Neural cell (in vitro differentiated cells): ENCODE results near the gene FOXA3. TPM values are rescaled to one million over a fixed set of nuclear protein-coding genes. Genes with fewer than 3 reads are reported as not detected.

Experiments used
- H2AFZ ChIP-seq: fragments of 200-600, 300-800 bp; sonication (generic), shearing (Covaris generic); 2 replicates; pipeline ENCODE4 v1.6.0; 2014; ENCODE audit warnings: low read depth, mild to moderate bottlenecking, antibody characterized with exemption, low read length, moderate library complexity
- H3F3A ChIP-seq: fragments of 200-600 bp; shearing (Covaris generic); 2 replicates; pipeline ENCODE4 v1.6.1; 2016; ENCODE audit warnings: mild to moderate bottlenecking, moderate library complexity, mixed read lengths, antibody characterized with exemption, low read length; ENCODE audit not compliant: insufficient read depth, poor library complexity, severe bottlenecking
- H3K27ac ChIP-seq: fragments of 200-600, 300-800 bp; sonication (generic), shearing (Covaris generic); 2 replicates; pipeline ENCODE4 v1.5.1; 2014; ENCODE audit warnings: mild to moderate bottlenecking, low read length, moderate library complexity
- H3K27me3 ChIP-seq: fragments of 300-800, 200-600 bp; sonication (generic), shearing (Covaris generic); 2 replicates; pipeline ENCODE4 v1.6.0; 2014; ENCODE audit warnings: mild to moderate bottlenecking, low read depth, low read length, moderate library complexity; ENCODE audit not compliant: insufficient read depth
- H3K36me3 ChIP-seq: fragments of 300-800, 200-600 bp; sonication (generic), shearing (Covaris generic); 2 replicates; pipeline ENCODE4 v1.5.1; 2014; ENCODE audit warnings: mild to moderate bottlenecking, antibody characterized with exemption, low read length, moderate library complexity; ENCODE audit not compliant: insufficient read depth
- H3K4me2 ChIP-seq: fragments of 300-800, 200-600 bp; sonication (generic), shearing (Covaris generic); 2 replicates; pipeline ENCODE4 v1.6.0; 2014; ENCODE audit warnings: mild to moderate bottlenecking, low read length
- H3K4me3 ChIP-seq: fragments of 300-800, 200-600 bp; sonication (generic), shearing (Covaris generic); 2 replicates; pipeline ENCODE4 v1.5.1; 2014; ENCODE audit warnings: mild to moderate bottlenecking, low read length, moderate library complexity
- H3K79me2 ChIP-seq: fragments of 200-600 bp; shearing (Covaris generic); replicated peaks from 2 replicates; pipeline ENCODE4 v1.6.0; 2014; ENCODE audit warnings: mild to moderate bottlenecking, low read length, moderate library complexity; ENCODE audit not compliant: insufficient read depth
- H3K9ac ChIP-seq: fragments of 300-800, 200-600 bp; sonication (generic), shearing (Covaris generic); 2 replicates; pipeline ENCODE4 v1.6.1; 2016; ENCODE audit warnings: mild to moderate bottlenecking, low read length, mixed read lengths
- H3K9me2 ChIP-seq: fragments of 200-600 bp; shearing (Covaris generic); 2 replicates; pipeline ENCODE4 v1.6.1; 2016; ENCODE audit warnings: mild to moderate bottlenecking, low read length, mixed read lengths; ENCODE audit not compliant: insufficient read depth
- H3K9me3 ChIP-seq: fragments of 200-600, 300-800 bp; sonication (generic), shearing (Covaris generic); 2 replicates; pipeline ENCODE4 v1.6.1; 2016; ENCODE audit warnings: mild to moderate bottlenecking, mixed run types, low read length, moderate library complexity, mixed read lengths
- H4K20me1 ChIP-seq: fragments of 200-600 bp; shearing (Covaris generic); 2 replicates; pipeline ENCODE4 v1.6.1; 2016; ENCODE audit warnings: mild to moderate bottlenecking, mixed run types; ENCODE audit not compliant: insufficient read depth
- EP300 ChIP-seq: fragments of 450-650 bp; conservative IDR thresholded peaks from 2 replicates; pipeline ENCODE4 v1.6.1; 2014; ENCODE audit warnings: antibody characterized with exemption, mild to moderate bottlenecking, moderate library complexity; ENCODE audit not compliant: poor library complexity, severe bottlenecking
- EZH2 ChIP-seq: fragments of 200-600, 300-800 bp; shearing (Covaris generic), sonication (generic); IDR thresholded peaks from 2 replicates; pipeline ENCODE4 v1.6.1; 2014; ENCODE audit warnings: antibody characterized with exemption, low read length, borderline replicate concordance, mild to moderate bottlenecking; ENCODE audit not compliant: insufficient read depth, poor library complexity, severe bottlenecking
- MXI1 ChIP-seq: fragments of 450-650 bp; conservative IDR thresholded peaks from 2 replicates; pipeline ENCODE4 v1.6.1; 2014; ENCODE audit warnings: antibody characterized with exemption, mild to moderate bottlenecking; ENCODE audit not compliant: poor library complexity, severe bottlenecking
- POLR2AphosphoS5 ChIP-seq: IDR thresholded peaks from 2 replicates; pipeline ENCODE4 v1.6.1; 2012
- RAD21 ChIP-seq: fragments of 450-650 bp; conservative IDR thresholded peaks from 2 replicates; pipeline ENCODE4 v1.6.1; 2014; ENCODE audit warnings: antibody characterized with exemption, mild to moderate bottlenecking, moderate library complexity
- SMC3 ChIP-seq: fragments of 450-650 bp; conservative IDR thresholded peaks from 2 replicates; pipeline ENCODE4 v1.6.1; 2014; ENCODE audit warnings: antibody characterized with exemption, mild to moderate bottlenecking, moderate library complexity; ENCODE audit not compliant: poor library complexity
- TAF1 ChIP-seq: IDR thresholded peaks from 2 replicates; pipeline ENCODE4 v1.6.1; 2012; ENCODE audit warnings: low read depth
- polyA plus RNA-seq: library from polyadenylated mRNA; depleted of rRNA; stranded (reverse); fragments of >200 nt; gene quantifications from 2 replicates; pipeline ENCODE4 v1.2.3, GENCODE V29; 2014
- TF ChIP-seq, protein P1 (sequence below): IDR thresholded peaks from 2 replicates; pipeline ENCODE4 v1.6.1; 2012; ENCODE audit warnings: borderline replicate concordance
- TF ChIP-seq, protein P2 (sequence below): fragments of 450-650 bp; IDR thresholded peaks from 2 replicates; pipeline ENCODE4 v1.5.1; 2014; ENCODE audit warnings: antibody characterized with exemption, mild to moderate bottlenecking, moderate library complexity; ENCODE audit not compliant: poor library complexity, severe bottlenecking

Gene FOXA3
- polyA plus RNA-seq, 1 donor from 2014 or later = not detected

DNA sequence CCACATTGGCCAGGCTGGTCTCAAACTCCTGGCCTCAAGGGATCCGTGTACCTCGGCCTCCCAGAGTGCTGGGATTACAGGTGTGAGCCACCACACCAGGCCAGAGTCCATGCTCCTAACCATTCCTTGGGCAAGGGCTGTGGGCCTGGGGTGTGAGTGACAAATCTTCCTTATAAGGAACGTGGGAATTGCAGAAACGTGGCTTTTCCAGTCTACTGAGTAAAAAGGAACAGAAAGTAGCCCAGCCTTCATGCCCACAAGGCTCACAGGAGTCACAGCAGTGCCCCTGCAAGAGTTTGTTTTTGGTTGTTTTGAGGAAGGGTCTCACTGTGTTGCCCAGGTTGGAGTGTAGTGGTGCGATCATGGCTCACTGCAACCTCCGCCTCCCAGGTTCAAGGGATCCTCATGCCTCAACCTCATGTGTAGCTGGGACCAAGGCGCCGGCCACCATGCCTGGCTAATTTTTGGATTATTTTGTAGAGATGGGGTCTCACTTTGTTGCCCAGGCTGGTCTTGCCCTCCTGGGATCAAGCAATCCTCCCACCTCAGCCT, 33.2 kb downstream of the FOXA3 start:
- H3K9me2 ChIP-seq = no peaks in the 10 kb centered on the region
- H3K27me3 ChIP-seq = no peaks in the 10 kb centered on the region
- no peak overlapping the region for H3K4me2 ChIP-seq
- H3K79me2 ChIP-seq = no peaks in the 10 kb centered on the region
- no peak overlapping the region for H3K4me3 ChIP-seq
- no peak overlapping the region for H2AFZ ChIP-seq
- no peaks in the 10 kb centered on the region for H3K36me3 ChIP-seq
- no peaks in the 10 kb centered on the region for H3F3A ChIP-seq
- no peak overlapping the region for H3K9ac ChIP-seq
- no peaks in the 10 kb centered on the region for H4K20me1 ChIP-seq
- no peak overlapping the region for H3K27ac ChIP-seq
- no peaks in the 10 kb centered on the region for H3K9me3 ChIP-seq
- no peak for TF ChIP-seq EP300
- TF ChIP-seq, protein P1, sequence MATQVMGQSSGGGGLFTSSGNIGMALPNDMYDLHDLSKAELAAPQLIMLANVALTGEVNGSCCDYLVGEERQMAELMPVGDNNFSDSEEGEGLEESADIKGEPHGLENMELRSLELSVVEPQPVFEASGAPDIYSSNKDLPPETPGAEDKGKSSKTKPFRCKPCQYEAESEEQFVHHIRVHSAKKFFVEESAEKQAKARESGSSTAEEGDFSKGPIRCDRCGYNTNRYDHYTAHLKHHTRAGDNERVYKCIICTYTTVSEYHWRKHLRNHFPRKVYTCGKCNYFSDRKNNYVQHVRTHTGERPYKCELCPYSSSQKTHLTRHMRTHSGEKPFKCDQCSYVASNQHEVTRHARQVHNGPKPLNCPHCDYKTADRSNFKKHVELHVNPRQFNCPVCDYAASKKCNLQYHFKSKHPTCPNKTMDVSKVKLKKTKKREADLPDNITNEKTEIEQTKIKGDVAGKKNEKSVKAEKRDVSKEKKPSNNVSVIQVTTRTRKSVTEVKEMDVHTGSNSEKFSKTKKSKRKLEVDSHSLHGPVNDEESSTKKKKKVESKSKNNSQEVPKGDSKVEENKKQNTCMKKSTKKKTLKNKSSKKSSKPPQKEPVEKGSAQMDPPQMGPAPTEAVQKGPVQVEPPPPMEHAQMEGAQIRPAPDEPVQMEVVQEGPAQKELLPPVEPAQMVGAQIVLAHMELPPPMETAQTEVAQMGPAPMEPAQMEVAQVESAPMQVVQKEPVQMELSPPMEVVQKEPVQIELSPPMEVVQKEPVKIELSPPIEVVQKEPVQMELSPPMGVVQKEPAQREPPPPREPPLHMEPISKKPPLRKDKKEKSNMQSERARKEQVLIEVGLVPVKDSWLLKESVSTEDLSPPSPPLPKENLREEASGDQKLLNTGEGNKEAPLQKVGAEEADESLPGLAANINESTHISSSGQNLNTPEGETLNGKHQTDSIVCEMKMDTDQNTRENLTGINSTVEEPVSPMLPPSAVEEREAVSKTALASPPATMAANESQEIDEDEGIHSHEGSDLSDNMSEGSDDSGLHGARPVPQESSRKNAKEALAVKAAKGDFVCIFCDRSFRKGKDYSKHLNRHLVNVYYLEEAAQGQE = no peak
- TF ChIP-seq EZH2 = no peak
- TF ChIP-seq SMC3 = no peak
- TF ChIP-seq, protein P2, sequence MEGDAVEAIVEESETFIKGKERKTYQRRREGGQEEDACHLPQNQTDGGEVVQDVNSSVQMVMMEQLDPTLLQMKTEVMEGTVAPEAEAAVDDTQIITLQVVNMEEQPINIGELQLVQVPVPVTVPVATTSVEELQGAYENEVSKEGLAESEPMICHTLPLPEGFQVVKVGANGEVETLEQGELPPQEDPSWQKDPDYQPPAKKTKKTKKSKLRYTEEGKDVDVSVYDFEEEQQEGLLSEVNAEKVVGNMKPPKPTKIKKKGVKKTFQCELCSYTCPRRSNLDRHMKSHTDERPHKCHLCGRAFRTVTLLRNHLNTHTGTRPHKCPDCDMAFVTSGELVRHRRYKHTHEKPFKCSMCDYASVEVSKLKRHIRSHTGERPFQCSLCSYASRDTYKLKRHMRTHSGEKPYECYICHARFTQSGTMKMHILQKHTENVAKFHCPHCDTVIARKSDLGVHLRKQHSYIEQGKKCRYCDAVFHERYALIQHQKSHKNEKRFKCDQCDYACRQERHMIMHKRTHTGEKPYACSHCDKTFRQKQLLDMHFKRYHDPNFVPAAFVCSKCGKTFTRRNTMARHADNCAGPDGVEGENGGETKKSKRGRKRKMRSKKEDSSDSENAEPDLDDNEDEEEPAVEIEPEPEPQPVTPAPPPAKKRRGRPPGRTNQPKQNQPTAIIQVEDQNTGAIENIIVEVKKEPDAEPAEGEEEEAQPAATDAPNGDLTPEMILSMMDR = no peak
- no peak for TF ChIP-seq RAD21
- no peak for TF ChIP-seq TAF1
- TF ChIP-seq POLR2AphosphoS5 = no peak
- no peak for TF ChIP-seq MXI1

DNA sequence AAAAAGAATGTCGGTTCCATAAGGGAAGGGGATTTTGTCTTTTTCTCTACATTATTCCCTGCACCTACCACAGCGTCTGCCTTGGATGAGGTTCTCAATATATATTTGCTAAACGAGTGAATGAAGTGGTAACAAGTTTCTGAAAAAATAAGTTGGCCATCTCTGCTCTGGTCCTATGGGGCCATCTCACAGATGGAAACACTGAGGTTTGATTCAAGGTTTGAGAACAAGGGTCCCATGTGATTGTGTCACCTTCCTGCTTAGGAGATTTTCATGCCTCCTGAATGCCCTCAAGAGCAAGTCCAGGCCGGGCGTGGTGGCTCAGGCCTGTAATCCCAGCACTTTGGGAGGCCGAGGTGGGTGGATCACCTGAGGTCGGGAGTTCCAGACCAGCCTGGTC, 35.1 kb downstream of the FOXA3 start:
- Histone ChIP-seq H3K36me3 (no peaks in the 10 kb centered on the region), H3K9me2 (no peaks in the 10 kb centered on the region), H3K79me2 (no peaks in the 10 kb centered on the region), H2AFZ (no peak overlapping the region), H4K20me1 (no peaks in the 10 kb centered on the region), H3K4me3 (no peak overlapping the region), H3K27ac (no peak overlapping the region), H3K9ac (no peak overlapping the region), H3K4me2 (no peak overlapping the region), H3K9me3 (no peaks in the 10 kb centered on the region), H3K27me3 (no peaks in the 10 kb centered on the region), H3F3A (no peaks in the 10 kb centered on the region)
- TF ChIP-seq, protein P1 = no peak
- TF ChIP-seq, protein P2 = no peak
- TF ChIP-seq POLR2AphosphoS5 = no peak
- TF ChIP-seq MXI1 = no peak
- no peak for TF ChIP-seq RAD21
- no peak for TF ChIP-seq SMC3
- no peak for TF ChIP-seq EZH2
- no peak for TF ChIP-seq EP300
- TF ChIP-seq TAF1 = no peak
